ENCODE results near the gene PROC.

PROC gene

GRCh38 chr2:127423478-127423843 is 5.2 kb downstream of the PROC start:
- H4K20me1 ChIP-seq (ENCODE audit: low read depth, low read length), result no peaks in the 10 kb centered on the region
- H3K9me3 ChIP-seq (ENCODE audit: insufficient read depth, low read length), result no peaks in the 10 kb centered on the region
- H3F3A ChIP-seq (ENCODE audit: insufficient read depth), result no peaks in the 10 kb centered on the region
- no peaks in the 10 kb centered on the region for H3K9me2 ChIP-seq (replicated peaks; ENCODE audit: insufficient read depth, low read length)
- H3K79me2 ChIP-seq (ENCODE audit: insufficient read depth, low read length), result no peaks in the 10 kb centered on the region
- no peak overlapping the region for H3K4me2 ChIP-seq (ENCODE audit: low read depth, low read length, poor library complexity, severe bottlenecking)
- H3K9ac ChIP-seq (ENCODE audit: low read length), result no peak overlapping the region
- TF ChIP-seq CTCF (IDR thresholded peaks at IDR 0.05; ENCODE audit: insufficient read depth, low read length, poor library complexity, severe bottlenecking), result no peak
- TF ChIP-seq EZH2phosphoT487 (conservative IDR thresholded peaks at IDR 0.05; ENCODE audit: low read length), result no peak
- H3K27me3 ChIP-seq (ENCODE audit: low read length), result no peaks in the 10 kb centered on the region
- H3K27ac ChIP-seq (ENCODE audit: low read depth, low read length), result no peak overlapping the region
- H3K4me3 ChIP-seq (ENCODE audit: insufficient read depth, low read length, poor library complexity, severe bottlenecking), result no peak overlapping the region
- no peaks in the 10 kb centered on the region for H3K36me3 ChIP-seq (ENCODE audit: low read length)
- H2AFZ ChIP-seq (ENCODE audit: low read depth, low read length, severe bottlenecking), result no peak overlapping the region

DNA sequence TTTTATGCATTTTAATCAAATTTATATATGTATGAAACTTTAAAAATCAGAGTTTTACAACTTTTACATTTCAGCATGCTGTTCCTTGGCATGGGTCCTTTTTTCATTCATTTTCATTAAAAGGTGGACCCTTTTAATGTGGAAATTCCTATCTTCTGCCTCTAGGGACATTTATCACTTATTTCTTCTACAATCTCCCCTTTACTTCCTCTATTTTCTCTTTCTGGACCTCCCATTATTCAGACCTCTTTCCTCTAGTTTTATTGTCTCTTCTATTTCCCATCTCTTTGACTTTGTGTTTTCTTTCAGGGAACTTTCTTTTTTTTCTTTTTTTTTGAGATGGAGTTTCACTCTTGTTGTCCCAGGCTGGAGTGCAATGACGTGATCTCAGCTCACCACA is 5.7 kb downstream of the PROC start:
- no peaks in the 10 kb centered on the region for H3K27me3 ChIP-seq (ENCODE audit: low read length)
- no peaks in the 10 kb centered on the region for H3K9me3 ChIP-seq (ENCODE audit: insufficient read depth, low read length)
- TF ChIP-seq CTCF (IDR thresholded peaks at IDR 0.05; ENCODE audit: insufficient read depth, low read length, poor library complexity, severe bottlenecking), result no peak
- no peak for TF ChIP-seq EZH2phosphoT487 (conservative IDR thresholded peaks at IDR 0.05; ENCODE audit: low read length)
- H3K36me3 ChIP-seq (ENCODE audit: low read length), result no peaks in the 10 kb centered on the region
- H3K4me3 ChIP-seq (ENCODE audit: insufficient read depth, low read length, poor library complexity, severe bottlenecking), result no peak overlapping the region
- no peaks in the 10 kb centered on the region for H3K79me2 ChIP-seq (ENCODE audit: insufficient read depth, low read length)
- no peaks in the 10 kb centered on the region for H3F3A ChIP-seq (ENCODE audit: insufficient read depth)
- H3K4me2 ChIP-seq (ENCODE audit: low read depth, low read length, poor library complexity, severe bottlenecking), result no peak overlapping the region
- no peak overlapping the region for H3K27ac ChIP-seq (ENCODE audit: low read depth, low read length)
- H4K20me1 ChIP-seq (ENCODE audit: low read depth, low read length), result no peaks in the 10 kb centered on the region
- H3K9ac ChIP-seq (ENCODE audit: low read length), result no peak overlapping the region
- no peaks in the 10 kb centered on the region for H3K9me2 ChIP-seq (replicated peaks; ENCODE audit: insufficient read depth, low read length)
- H2AFZ ChIP-seq (ENCODE audit: low read depth, low read length, severe bottlenecking), result no peak overlapping the region

DNA sequence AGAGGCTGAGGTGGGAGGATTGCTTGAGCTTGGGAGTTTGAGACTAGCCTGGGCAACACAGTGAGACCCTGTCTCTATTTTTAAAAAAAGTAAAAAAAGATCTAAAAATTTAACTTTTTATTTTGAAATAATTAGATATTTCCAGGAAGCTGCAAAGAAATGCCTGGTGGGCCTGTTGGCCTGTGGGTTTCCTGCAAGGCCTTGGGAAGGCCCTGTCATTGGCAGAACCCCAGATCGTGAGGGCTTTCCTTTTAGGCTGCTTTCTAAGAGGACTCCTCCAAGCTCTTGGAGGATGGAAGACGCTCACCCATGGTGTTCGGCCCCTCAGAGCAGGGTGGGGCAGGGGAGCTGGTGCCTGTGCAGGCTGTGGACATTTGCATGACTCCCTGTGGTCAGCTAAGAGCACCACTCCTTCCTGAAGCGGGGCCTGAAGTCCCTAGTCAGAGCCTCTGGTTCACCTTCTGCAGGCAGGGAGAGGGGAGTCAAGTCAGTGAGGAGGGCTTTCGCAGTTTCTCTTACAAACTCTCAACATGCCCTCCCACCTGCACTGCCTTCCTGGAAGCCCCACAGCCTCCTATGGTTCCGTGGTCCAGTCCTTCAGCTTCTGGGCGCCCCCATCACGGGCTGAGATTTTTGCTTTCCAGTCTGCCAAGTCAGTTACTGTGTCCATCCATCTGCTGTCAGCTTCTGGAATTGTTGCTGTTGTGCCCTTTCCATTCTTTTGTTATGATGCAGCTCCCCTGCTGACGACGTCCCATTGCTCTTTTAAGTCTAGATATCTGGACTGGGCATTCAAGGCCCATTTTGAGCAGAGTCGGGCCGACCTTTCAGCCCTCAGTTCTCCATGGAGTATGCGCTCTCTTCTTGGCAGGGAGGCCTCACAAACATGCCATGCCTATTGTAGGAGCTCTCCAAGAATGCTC is 6.6 kb downstream of the PROC start:
- Histone ChIP-seq H3K9me2 (replicated peaks; ENCODE audit: insufficient read depth, low read length) (no peaks in the 10 kb centered on the region), H3K4me2 (ENCODE audit: low read depth, low read length, poor library complexity, severe bottlenecking) (no peak overlapping the region), H3K9me3 (ENCODE audit: insufficient read depth, low read length) (no peaks in the 10 kb centered on the region), H3K79me2 (ENCODE audit: insufficient read depth, low read length) (no peaks in the 10 kb centered on the region), H3K27me3 (ENCODE audit: low read length) (no peaks in the 10 kb centered on the region), H3K9ac (ENCODE audit: low read length) (no peak overlapping the region), H3F3A (ENCODE audit: insufficient read depth) (no peaks in the 10 kb centered on the region), H3K36me3 (ENCODE audit: low read length) (no peaks in the 10 kb centered on the region), H3K4me3 (ENCODE audit: insufficient read depth, low read length, poor library complexity, severe bottlenecking) (no peak overlapping the region), H4K20me1 (ENCODE audit: low read depth, low read length) (no peaks in the 10 kb centered on the region), H3K27ac (ENCODE audit: low read depth, low read length) (no peak overlapping the region), H2AFZ (ENCODE audit: low read depth, low read length, severe bottlenecking) (no peak overlapping the region)
- TF ChIP-seq EZH2phosphoT487 (conservative IDR thresholded peaks at IDR 0.05; ENCODE audit: low read length), result no peak
- no peak for TF ChIP-seq CTCF (IDR thresholded peaks at IDR 0.05; ENCODE audit: insufficient read depth, low read length, poor library complexity, severe bottlenecking)

All from SU-DHL-6 (cell line).